ENCODE measurements around the gene RPL35.
A peak's percentile ranks its signal among the peaks of the same experiment; 100 is the strongest.

RPL35 gene
- total RNA-seq = 659 to 804 reads per million in 2 experiments

- peak; percentile 94 for DNase-seq (ENCODE audit: low read depth)
Measured at GRCh38 chr9:124861342-124862229, at the start of gene RPL35, which contains the start of gene ARPC5L. Gene RPL35 (minus strand): TSS chr9:124861957. CDS start chr9:124861912, 45 bp downstream. Gene ARPC5L (plus strand): TSS chr9:124862130. CDS start chr9:124869291, 7,161 bp downstream.

GRCh38 chr9:124908098-124908497, 46.3 kb upstream of the RPL35 start:
- DNase-seq (ENCODE audit: low read depth) = no peak

- no peak for DNase-seq (ENCODE audit: low read depth)
Measured at GRCh38 chr9:124906966-124907365, 45.2 kb upstream of the RPL35 start.

GRCh38 chr9:124899845-124900244, 38.1 kb upstream of the RPL35 start:
- no peak for DNase-seq (ENCODE audit: low read depth)

- no peak for DNase-seq (ENCODE audit: low read depth)
Measured at GRCh38 chr9:124897570-124898460, 36.1 kb upstream of the RPL35 start.

- peak; percentile 12 for DNase-seq (ENCODE audit: low read depth)
Measured at GRCh38 chr9:124894741-124895170, 33.0 kb upstream of the RPL35 start.

GRCh38 chr9:124894035-124894740, 32.4 kb upstream of the RPL35 start:
- no peak for DNase-seq (ENCODE audit: low read depth)

- no peak for DNase-seq (ENCODE audit: low read depth)
Measured at GRCh38 chr9:124890179-124890578, 28.4 kb upstream of the RPL35 start.

GRCh38 chr9:124889006-124889405, 27.2 kb upstream of the RPL35 start:
- DNase-seq (ENCODE audit: low read depth) = no peak

GRCh38 chr9:124887832-124888231, 26.1 kb upstream of the RPL35 start:
- no peak for DNase-seq (ENCODE audit: low read depth)

GRCh38 chr9:124886866-124887492, 25.2 kb upstream of the RPL35 start:
- DNase-seq (ENCODE audit: low read depth) = no peak

GRCh38 chr9:124886461-124886860, 24.7 kb upstream of the RPL35 start:
- DNase-seq (ENCODE audit: low read depth) = no peak

GRCh38 chr9:124885551-124885950, 23.8 kb upstream of the RPL35 start:
- DNase-seq (ENCODE audit: low read depth) = no peak

GRCh38 chr9:124884376-124884775, 22.6 kb upstream of the RPL35 start:
- no peak for DNase-seq (ENCODE audit: low read depth)

- no peak for DNase-seq (ENCODE audit: low read depth)
Measured at GRCh38 chr9:124882231-124882630, 20.5 kb upstream of the RPL35 start.

- no peak for DNase-seq (ENCODE audit: low read depth)
Measured at GRCh38 chr9:124881138-124881743, 19.5 kb upstream of the RPL35 start.

- no peak for DNase-seq (ENCODE audit: low read depth)
Measured at GRCh38 chr9:124880501-124880900, 18.7 kb upstream of the RPL35 start.

GRCh38 chr9:124879226-124879625, 17.5 kb upstream of the RPL35 start:
- no peak for DNase-seq (ENCODE audit: low read depth)

- no peak for DNase-seq (ENCODE audit: low read depth)
Measured at GRCh38 chr9:124878518-124878917, 16.8 kb upstream of the RPL35 start.

- no peak for DNase-seq (ENCODE audit: low read depth)
Measured at GRCh38 chr9:124878021-124878420, 16.3 kb upstream of the RPL35 start.
